RWPE2 (cell line): Measurements from ENCODE around the gene ABCA1.
A peak's percentile ranks its signal among the peaks of the same experiment; 100 is the strongest.

ENCODE experiments used
- ATAC-seq: fragments of 200-7000 bp; cut with Tn5 transposase; 3 replicates; pipeline ENCODE4 v1.9.1; 2021; ENCODE audit warnings: low read depth
- DNase-seq: peaks from one replicate; pipeline ENCODE4 v3.0.0-alpha.2; 2020; ENCODE audit warnings: low spot score
- H3K27ac ChIP-seq: fragments of 450-650 bp; 2 replicates; pipeline ENCODE4 v1.5.1; 2017; ENCODE audit warnings: mild to moderate bottlenecking; ENCODE audit not compliant: poor library complexity, severe bottlenecking
- H3K27me3 ChIP-seq: fragments of 250-450 bp; sonication (Bioruptor Pico); 2 replicates; pipeline ENCODE4 v1.5.1; 2021; ENCODE audit warnings: mild to moderate bottlenecking, moderate library complexity; ENCODE audit not compliant: insufficient read depth, poor library complexity, severe bottlenecking
- H3K36me3 ChIP-seq: fragments of 250-450 bp; sonication (Bioruptor Pico); 2 replicates; pipeline ENCODE4 v1.5.1; 2020; ENCODE audit warnings: low read depth, mild to moderate bottlenecking, moderate library complexity
- H3K4me1 ChIP-seq: fragments of 250-450 bp; sonication (Bioruptor Pico); 2 replicates; pipeline ENCODE4 v1.5.1; 2021; ENCODE audit warnings: mild to moderate bottlenecking, moderate library complexity; ENCODE audit not compliant: insufficient read depth, poor library complexity, severe bottlenecking
- H3K4me3 ChIP-seq: fragments of 250-450 bp; sonication (Bioruptor Pico); 2 replicates; pipeline ENCODE4 v1.5.1; 2021; ENCODE audit warnings: mild to moderate bottlenecking, moderate library complexity; ENCODE audit not compliant: severe bottlenecking
- H3K9me3 ChIP-seq: fragments of 250-450 bp; sonication (Bioruptor Pico); 2 replicates; pipeline ENCODE4 v1.5.1; 2021; ENCODE audit warnings: mild to moderate bottlenecking, moderate library complexity; ENCODE audit not compliant: severe bottlenecking
- TF ChIP-seq, protein P1 (sequence below): fragments of 450-650 bp; IDR thresholded peaks from one replicate; pipeline ENCODE4 v1.5.1; 2017; ENCODE audit warnings: mild to moderate bottlenecking, moderate library complexity; ENCODE audit not compliant: poor library complexity, severe bottlenecking

The ABCA1 gene

GRCh38 chr9:104787306-104788015, 140.5 kb downstream of the ABCA1 start:
- Histone ChIP-seq H3K36me3 (peaks cover 29% of the 10 kb centered on the region), H3K4me1 (no peaks in the 10 kb centered on the region), H3K27ac (no peak overlapping the region), H3K4me3 (no peak overlapping the region), H3K27me3 (no peaks in the 10 kb centered on the region), H3K9me3 (no peaks in the 10 kb centered on the region)
- TF ChIP-seq, protein P1, sequence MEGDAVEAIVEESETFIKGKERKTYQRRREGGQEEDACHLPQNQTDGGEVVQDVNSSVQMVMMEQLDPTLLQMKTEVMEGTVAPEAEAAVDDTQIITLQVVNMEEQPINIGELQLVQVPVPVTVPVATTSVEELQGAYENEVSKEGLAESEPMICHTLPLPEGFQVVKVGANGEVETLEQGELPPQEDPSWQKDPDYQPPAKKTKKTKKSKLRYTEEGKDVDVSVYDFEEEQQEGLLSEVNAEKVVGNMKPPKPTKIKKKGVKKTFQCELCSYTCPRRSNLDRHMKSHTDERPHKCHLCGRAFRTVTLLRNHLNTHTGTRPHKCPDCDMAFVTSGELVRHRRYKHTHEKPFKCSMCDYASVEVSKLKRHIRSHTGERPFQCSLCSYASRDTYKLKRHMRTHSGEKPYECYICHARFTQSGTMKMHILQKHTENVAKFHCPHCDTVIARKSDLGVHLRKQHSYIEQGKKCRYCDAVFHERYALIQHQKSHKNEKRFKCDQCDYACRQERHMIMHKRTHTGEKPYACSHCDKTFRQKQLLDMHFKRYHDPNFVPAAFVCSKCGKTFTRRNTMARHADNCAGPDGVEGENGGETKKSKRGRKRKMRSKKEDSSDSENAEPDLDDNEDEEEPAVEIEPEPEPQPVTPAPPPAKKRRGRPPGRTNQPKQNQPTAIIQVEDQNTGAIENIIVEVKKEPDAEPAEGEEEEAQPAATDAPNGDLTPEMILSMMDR: no peak
- ATAC-seq (no peak), DNase-seq (no peak)

DNA sequence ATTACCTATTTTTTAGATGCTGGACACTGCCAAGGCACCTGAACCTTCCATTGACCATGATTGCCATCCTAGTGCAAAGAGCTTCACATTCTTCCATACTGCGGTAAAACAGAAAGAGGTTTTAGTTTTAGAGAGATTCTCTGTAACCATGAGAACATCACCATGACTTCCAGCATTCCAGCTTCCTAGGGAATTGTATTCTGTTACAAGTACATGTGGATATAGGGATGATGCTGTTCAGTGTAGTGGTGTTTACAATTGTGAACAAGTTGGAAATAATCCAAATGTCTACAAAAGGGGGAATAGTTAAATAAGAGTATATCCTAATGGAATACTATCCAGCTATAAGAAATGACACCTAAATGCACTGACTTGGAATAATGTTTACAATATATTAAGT, 141.7 kb downstream of the ABCA1 start:
- TF ChIP-seq, protein P1: no peak
- no peak overlapping the region for H3K4me3 ChIP-seq
- no peaks in the 10 kb centered on the region for H3K9me3 ChIP-seq
- H3K4me1 ChIP-seq: no peaks in the 10 kb centered on the region
- no peak for ATAC-seq
- H3K27ac ChIP-seq: no peak overlapping the region
- no peaks in the 10 kb centered on the region for H3K27me3 ChIP-seq
- DNase-seq: no peak
- peaks cover 25% of the 10 kb centered on the region for H3K36me3 ChIP-seq

- no peak for ATAC-seq
Observed at GRCh38 chr9:104784098-104784497, 143.9 kb downstream of the ABCA1 start.

DNA sequence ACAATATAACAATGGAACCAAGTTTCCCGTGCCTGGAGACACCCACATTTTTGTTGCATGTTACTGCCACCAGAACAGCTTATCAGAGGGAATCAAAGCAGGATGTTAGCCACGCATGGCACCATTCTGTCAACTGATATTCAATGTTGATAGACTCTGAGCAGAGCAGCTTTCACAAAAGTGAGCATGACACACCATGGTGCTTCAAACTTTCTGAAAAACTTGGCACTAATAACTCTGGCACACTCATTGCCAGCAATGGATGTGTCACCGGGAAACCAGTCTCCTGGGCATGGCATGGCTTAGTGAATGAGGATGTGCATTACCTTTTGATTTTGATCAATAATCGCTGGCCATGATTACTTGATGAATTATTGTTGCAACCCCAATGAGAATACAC, 144.4 kb downstream of the ABCA1 start:
- H3K36me3 ChIP-seq: peaks cover 12% of the 10 kb centered on the region
- DNase-seq (no peak), ATAC-seq (no peak)
- no peaks in the 10 kb centered on the region for H3K27me3 ChIP-seq
- no peaks in the 10 kb centered on the region for H3K4me1 ChIP-seq
- no peaks in the 10 kb centered on the region for H3K9me3 ChIP-seq
- H3K27ac ChIP-seq: no peak overlapping the region
- TF ChIP-seq, protein P1: no peak
- H3K4me3 ChIP-seq: no peak overlapping the region

More at GRCh38 chr9:104784098-104784497, 143.9 kb downstream of the ABCA1 start:
- Histone ChIP-seq H3K27ac (no peak overlapping the region), H3K27me3 (no peaks in the 10 kb centered on the region), H3K4me3 (no peak overlapping the region), H3K4me1 (no peaks in the 10 kb centered on the region), H3K9me3 (no peaks in the 10 kb centered on the region), H3K36me3 (peaks cover 12% of the 10 kb centered on the region)
- TF ChIP-seq, protein P1: no peak
- DNase-seq: no peak

- Histone ChIP-seq H3K27ac (no peak overlapping the region), H3K36me3 (peaks cover 7% of the 10 kb centered on the region), H3K27me3 (no peaks in the 10 kb centered on the region), H3K4me1 (no peaks in the 10 kb centered on the region), H3K4me3 (no peak overlapping the region), H3K9me3 (no peaks in the 10 kb centered on the region)
- DNase-seq (no peak), ATAC-seq (peak; percentile 55)
- TF ChIP-seq, protein P1: peak; percentile 84
Observed at GRCh38 chr9:104780796-104781395, 147.1 kb downstream of the ABCA1 start.
